ENCODE measurements around the gene CDC6. TPM values are rescaled to one million over a fixed set of nuclear protein-coding genes. Genes with fewer than 3 reads are reported as not detected.
A peak's percentile ranks its signal among the peaks of the same experiment; 100 is the strongest.

CDC6 gene
- total RNA-seq, 4 donors from 2014 or later, result 0.88 to 11.3 TPM; not detected in 2

DNA sequence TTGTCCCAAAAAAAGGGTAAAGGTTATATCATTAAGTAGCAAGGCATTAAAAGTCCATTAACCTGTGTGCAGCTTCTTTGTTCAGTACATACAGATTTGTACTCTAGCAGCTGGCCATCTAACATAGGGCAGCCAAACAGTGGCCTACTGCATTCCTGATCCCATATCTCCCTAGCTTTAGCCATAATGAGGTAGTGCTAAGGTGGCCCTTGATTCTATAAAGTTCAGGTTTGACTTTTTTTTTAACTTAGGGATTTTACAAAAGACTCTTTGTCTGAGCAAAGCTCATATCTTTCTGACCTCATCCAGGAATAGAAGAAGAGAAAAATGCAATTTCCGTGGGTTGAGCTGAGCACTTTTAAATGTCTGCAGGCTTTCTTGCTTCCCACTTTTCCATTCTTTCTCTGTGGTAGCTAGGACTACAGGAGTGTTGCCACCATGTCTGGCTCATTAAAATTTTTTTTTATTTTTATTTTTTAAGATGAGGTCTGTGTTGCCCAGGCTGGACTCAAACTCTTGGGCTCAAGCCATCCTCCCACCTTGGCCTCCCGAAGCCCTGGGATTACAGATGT is 19.5 kb upstream of the CDC6 start:
- Histone ChIP-seq H3K27me3 (no peaks in the 10 kb centered on the region), H3K36me3 (no peaks in the 10 kb centered on the region), H3K27ac (no peak overlapping the region), H3K9me3 (no peaks in the 10 kb centered on the region), H3K4me1 (no peaks in the 10 kb centered on the region), H3K4me3 (no peak overlapping the region)
- TF ChIP-seq, protein P1, sequence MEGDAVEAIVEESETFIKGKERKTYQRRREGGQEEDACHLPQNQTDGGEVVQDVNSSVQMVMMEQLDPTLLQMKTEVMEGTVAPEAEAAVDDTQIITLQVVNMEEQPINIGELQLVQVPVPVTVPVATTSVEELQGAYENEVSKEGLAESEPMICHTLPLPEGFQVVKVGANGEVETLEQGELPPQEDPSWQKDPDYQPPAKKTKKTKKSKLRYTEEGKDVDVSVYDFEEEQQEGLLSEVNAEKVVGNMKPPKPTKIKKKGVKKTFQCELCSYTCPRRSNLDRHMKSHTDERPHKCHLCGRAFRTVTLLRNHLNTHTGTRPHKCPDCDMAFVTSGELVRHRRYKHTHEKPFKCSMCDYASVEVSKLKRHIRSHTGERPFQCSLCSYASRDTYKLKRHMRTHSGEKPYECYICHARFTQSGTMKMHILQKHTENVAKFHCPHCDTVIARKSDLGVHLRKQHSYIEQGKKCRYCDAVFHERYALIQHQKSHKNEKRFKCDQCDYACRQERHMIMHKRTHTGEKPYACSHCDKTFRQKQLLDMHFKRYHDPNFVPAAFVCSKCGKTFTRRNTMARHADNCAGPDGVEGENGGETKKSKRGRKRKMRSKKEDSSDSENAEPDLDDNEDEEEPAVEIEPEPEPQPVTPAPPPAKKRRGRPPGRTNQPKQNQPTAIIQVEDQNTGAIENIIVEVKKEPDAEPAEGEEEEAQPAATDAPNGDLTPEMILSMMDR (IDR thresholded peaks at IDR 0.05), result no peak
- no peak for TF ChIP-seq POLR2A (IDR thresholded peaks at IDR 0.05)
- intact Hi-C loops (cut with DNase I; ENCODE audit: low total_unique reads), result no loop called here
- no peak for DNase-seq

DNA sequence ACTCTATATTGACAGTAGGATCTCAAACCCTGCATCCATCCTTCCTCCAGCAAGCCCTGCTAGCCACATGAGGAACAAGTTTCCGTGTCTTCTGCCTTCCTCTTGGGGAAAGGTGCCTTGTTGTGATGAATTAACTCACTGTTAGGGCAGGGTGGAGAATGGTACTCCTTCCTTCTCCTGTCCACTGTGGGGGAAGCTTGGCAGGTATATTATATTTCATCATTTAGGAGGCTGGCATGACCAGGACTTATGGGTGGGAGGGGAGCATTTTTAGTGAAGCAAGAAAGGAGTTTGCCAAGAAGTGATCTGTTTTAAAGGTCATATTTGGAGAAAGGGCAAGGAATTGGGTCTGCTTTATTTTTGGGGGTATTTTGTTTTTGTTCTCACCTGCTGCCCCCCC is 9.3 kb upstream of the CDC6 start:
- no peak overlapping the region for H3K27ac ChIP-seq
- no peaks in the 10 kb centered on the region for H3K9me3 ChIP-seq
- H3K4me1 ChIP-seq, result no peaks in the 10 kb centered on the region
- intact Hi-C loops (cut with DNase I; ENCODE audit: low total_unique reads), result no loop called here
- no peak overlapping the region for H3K4me3 ChIP-seq
- TF ChIP-seq POLR2A (IDR thresholded peaks at IDR 0.05), result no peak
- TF ChIP-seq, protein P1 (IDR thresholded peaks at IDR 0.05), result no peak
- no peaks in the 10 kb centered on the region for H3K36me3 ChIP-seq
- no peak for DNase-seq
- H3K27me3 ChIP-seq, result no peaks in the 10 kb centered on the region

DNA sequence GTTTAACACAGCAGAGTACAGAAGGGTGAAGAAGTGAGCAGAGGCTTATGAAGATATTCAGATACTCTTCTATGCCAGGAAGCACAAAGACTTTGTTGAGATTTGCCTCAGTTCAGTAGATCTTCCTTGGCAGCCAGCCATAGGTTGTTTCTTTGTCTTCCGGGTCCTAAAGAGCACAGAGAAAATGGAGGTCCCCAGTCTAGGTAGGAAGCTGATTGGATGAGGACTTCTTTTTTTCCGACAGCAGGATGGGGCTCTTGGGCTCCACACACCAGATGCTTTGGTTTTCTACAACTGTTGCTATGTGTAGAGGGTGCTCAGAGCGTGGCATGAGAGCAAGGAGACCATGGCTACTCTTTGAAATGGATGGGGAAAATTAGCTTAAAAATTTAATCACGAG is 8.3 kb upstream of the CDC6 start:
- Histone ChIP-seq H3K4me1 (peaks cover 0 to 4% of the 10 kb centered on the region in 2 donors), H3K27ac (no peak overlapping the region), H3K27me3 (no peaks in the 10 kb centered on the region), H3K36me3 (no peaks in the 10 kb centered on the region), H3K9me3 (no peaks in the 10 kb centered on the region), H3K4me3 (no peak overlapping the region)
- TF ChIP-seq POLR2A (IDR thresholded peaks at IDR 0.05), result no peak
- TF ChIP-seq, protein P1 (IDR thresholded peaks at IDR 0.05), result no peak
- intact Hi-C loops (cut with DNase I; ENCODE audit: low total_unique reads), result no loop called here
- DNase-seq, result no peak

DNA sequence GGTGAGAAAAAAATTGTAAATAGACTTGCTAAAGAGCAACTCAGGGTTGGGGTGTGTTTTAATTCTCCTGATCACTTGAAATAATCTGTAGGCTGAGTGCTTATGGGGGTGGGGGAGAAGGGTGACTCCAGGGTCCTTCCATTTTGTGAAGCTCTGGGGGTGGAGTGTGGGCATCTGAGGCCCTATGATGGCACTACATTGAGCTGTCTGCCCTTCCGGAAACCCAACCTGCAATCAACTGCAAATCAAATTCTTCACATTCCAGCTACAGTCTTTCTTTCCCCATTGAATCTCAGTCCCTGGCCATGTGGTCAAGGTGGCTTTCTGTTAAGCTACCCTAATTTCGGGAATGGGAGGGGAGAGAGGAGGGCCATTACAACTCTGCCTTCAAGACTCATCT is 6.0 kb upstream of the CDC6 start:
- no peak for DNase-seq
- Histone ChIP-seq H3K4me1 (peaks cover 0 to 4% of the 10 kb centered on the region in 2 donors), H3K36me3 (no peaks in the 10 kb centered on the region), H3K9me3 (no peaks in the 10 kb centered on the region), H3K4me3 (no peak overlapping the region), H3K27me3 (no peaks in the 10 kb centered on the region), H3K27ac (no peak overlapping the region)
- intact Hi-C loops (cut with DNase I; ENCODE audit: low total_unique reads), result no loop called here
- TF ChIP-seq, protein P1 (IDR thresholded peaks at IDR 0.05), result no peak
- no peak for TF ChIP-seq POLR2A (IDR thresholded peaks at IDR 0.05)

DNA sequence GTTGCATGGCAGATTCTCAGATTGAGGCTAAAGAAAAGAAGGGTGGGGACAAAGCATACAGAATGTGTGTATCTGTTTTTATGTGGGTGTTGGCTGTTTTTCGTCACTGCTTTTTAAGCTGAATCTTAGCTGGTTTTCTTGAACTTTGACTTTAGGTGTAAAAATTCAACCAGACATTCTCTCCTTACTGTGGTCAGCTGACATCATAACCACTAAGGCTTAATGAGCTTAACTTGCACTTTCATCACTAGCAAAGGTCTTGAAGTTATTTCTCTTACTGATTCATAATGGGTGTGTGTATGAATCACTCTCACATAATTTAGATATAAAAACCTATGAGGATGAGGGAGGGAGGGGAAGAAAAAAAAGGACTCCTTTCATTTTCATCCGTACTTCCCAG is 4.0 kb upstream of the CDC6 start:
- H3K27me3 ChIP-seq, result no peaks in the 10 kb centered on the region
- H3K4me3 ChIP-seq, result no peak overlapping the region
- TF ChIP-seq, protein P1 (IDR thresholded peaks at IDR 0.05), result no peak
- TF ChIP-seq POLR2A (IDR thresholded peaks at IDR 0.05), result no peak
- intact Hi-C loops (cut with DNase I; ENCODE audit: low total_unique reads), result no loop called here
- DNase-seq, result no peak
- H3K4me1 ChIP-seq, result peaks cover 0 to 4% of the 10 kb centered on the region in 2 donors
- H3K27ac ChIP-seq, result peak overlapping the region; percentile 44 to 76
- no peaks in the 10 kb centered on the region for H3K36me3 ChIP-seq
- H3K9me3 ChIP-seq, result no peaks in the 10 kb centered on the region
